Adrenal gland (tissue), 5 donors: Measurements from ENCODE around the gene IPO11.

ENCODE experiments used
- POLR2A ChIP-seq, 2 donors: fragments of 450-650 bp; IDR thresholded peaks; one replicate each; pipeline ENCODE4 v1.6.1; 2017; ENCODE audit warnings: antibody characterized with exemption in 2 of 2, mild to moderate bottlenecking in 2 of 2, moderate library complexity in 1 of 2
- TF ChIP-seq, protein P1 (sequence below), 6 experiments: fragments of 450-650 bp in 4 of 6; fragments of 200-600 bp in 2 of 6; sonication (generic) in 1 of 6; IDR thresholded peaks; 1 replicate in 5 of 6; 2 replicates in 1 of 6; pipeline versions ENCODE4 v1.5.1 to v1.8.0; 2016 to 2021; ENCODE audit warnings: antibody characterized with exemption in 6 of 6, mild to moderate bottlenecking in 2 of 6, moderate library complexity in 1 of 6
- donor health status: DM: no; HTN: no; CAD: no.

DNA sequence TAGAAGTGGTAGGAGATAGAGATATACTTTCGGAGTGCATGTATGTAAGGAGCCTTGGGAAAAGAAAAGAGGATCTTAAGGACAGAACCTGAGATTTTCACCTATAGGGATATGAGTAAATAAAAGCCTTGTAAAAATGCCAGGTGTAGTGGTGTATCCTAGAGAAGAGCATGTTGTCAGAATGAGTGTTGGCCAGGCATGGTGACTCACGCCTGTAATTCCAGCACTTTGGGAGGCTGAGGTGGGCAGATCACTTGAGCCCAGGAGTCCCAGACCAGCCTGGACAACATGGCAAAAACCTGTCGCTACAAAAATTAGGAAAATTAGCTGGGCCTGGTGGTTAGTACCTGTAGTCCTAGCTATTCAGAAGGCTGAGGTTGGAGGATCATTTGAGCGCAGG lies 76.0 kb downstream of the IPO11 start:
- TF ChIP-seq POLR2A (IDR thresholded peaks at IDR 0.05), result no peak
- TF ChIP-seq, protein P1, sequence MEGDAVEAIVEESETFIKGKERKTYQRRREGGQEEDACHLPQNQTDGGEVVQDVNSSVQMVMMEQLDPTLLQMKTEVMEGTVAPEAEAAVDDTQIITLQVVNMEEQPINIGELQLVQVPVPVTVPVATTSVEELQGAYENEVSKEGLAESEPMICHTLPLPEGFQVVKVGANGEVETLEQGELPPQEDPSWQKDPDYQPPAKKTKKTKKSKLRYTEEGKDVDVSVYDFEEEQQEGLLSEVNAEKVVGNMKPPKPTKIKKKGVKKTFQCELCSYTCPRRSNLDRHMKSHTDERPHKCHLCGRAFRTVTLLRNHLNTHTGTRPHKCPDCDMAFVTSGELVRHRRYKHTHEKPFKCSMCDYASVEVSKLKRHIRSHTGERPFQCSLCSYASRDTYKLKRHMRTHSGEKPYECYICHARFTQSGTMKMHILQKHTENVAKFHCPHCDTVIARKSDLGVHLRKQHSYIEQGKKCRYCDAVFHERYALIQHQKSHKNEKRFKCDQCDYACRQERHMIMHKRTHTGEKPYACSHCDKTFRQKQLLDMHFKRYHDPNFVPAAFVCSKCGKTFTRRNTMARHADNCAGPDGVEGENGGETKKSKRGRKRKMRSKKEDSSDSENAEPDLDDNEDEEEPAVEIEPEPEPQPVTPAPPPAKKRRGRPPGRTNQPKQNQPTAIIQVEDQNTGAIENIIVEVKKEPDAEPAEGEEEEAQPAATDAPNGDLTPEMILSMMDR (IDR thresholded peaks at IDR 0.05), result no peak
